Right lobe of liver (tissue), 6 donors: Measurements from ENCODE around the gene CHST11. TPM values are rescaled to one million over a fixed set of nuclear protein-coding genes. Genes with fewer than 3 reads are reported as not detected.

Source experiments
- ATAC-seq, 4 donors: fragments of 200-7000 bp; cut with Tn5 transposase; one replicate each; pipeline ENCODE4 v1.9.1; 2020; ENCODE audit warnings: mild to moderate bottlenecking in 4 of 4, moderate library complexity in 4 of 4
- DNase-seq, 3 donors: peaks; one replicate each; pipeline ENCODE4 v3.0.0-alpha.2; 2020
- H3K27ac ChIP-seq, 3 donors: fragments of 200-600 bp; one replicate each; pipeline ENCODE4 v1.8.0; 2022
- H3K27me3 ChIP-seq, 2 donors: fragments of 200-600 bp; one replicate each; pipeline ENCODE4 v1.8.0; 2022
- H3K36me3 ChIP-seq, 4 donors: fragments of 200-600 bp; sonication (generic) in 1 of 4; one replicate each; pipeline versions ENCODE4 v1.5.1 to v1.8.0; 2017 to 2022; ENCODE audit warnings: control low read depth in 1 of 4
- H3K4me1 ChIP-seq, 4 donors: fragments of 200-600 bp; sonication (generic) in 1 of 4; one replicate each; pipeline versions ENCODE4 v1.5.1 to v1.8.0; 2017 to 2022; ENCODE audit warnings: control low read depth in 1 of 4
- H3K4me3 ChIP-seq, 3 donors: fragments of 200-600 bp; one replicate each; pipeline ENCODE4 v1.8.0; 2022
- H3K9me3 ChIP-seq, 4 donors: fragments of 200-600 bp; sonication (generic) in 1 of 4; one replicate each; pipeline versions ENCODE4 v1.5.1 to v1.8.0; 2017 to 2022; ENCODE audit warnings: control low read depth in 1 of 4
- POLR2A ChIP-seq: fragments of 450-650 bp; IDR thresholded peaks from one replicate; pipeline ENCODE4 v1.6.1; 2017; ENCODE audit warnings: antibody characterized with exemption, mild to moderate bottlenecking
- whole genome bisulfite sequencing: methylation state at CpG from one replicate; pipeline ENCODE4 v1.1.6; 2018; ENCODE audit warnings: low coverage, low lambda C conversion rate; ENCODE audit not compliant: insufficient coverage; ENCODE audit errors: missing lambda C conversion rate; 5-methylcytosine and 5-hydroxymethylcytosine counted together
- intact Hi-C, 2 donors: fragments of 100-400 bp; cut with DNase I; formaldehyde crosslinking; loops; one replicate each; pipeline versions ENCODE4 v1.11.2 to v1.14.1; 2022
- total RNA-seq, 6 experiments: library from RNA; depleted of rRNA in 2 of 6; stranded (reverse); fragments of >200 nt in 2 of 6; fragmentation: NEBNext Ultra II Directional in 3 of 6; extraction: Animal tissue kit (Norgen Biotek cat#: 25700) in 3 of 6; gene quantifications; one replicate each; pipeline versions ENCODE4 v1.1.0 to v1.2.4, GENCODE V29; 2016 to 2023
- TF ChIP-seq, protein P1 (sequence below), 4 donors: fragments of 200-600 bp in 3 of 4; fragments of 450-650 bp in 1 of 4; IDR thresholded peaks; one replicate each; pipeline versions ENCODE4 v1.5.1 to v1.8.0; 2016 to 2022; ENCODE audit warnings: antibody characterized with exemption in 4 of 4, mild to moderate bottlenecking in 2 of 4
- donor health status: DM: no; HTN: yes; CAD: no.
- donor health status: DM: no; HTN: no; CAD: no.
- donor health status: DM: no; HTN: no; CAD: no.
- donor health status: DM: no; HTN: yes; CAD: no.
- donor health status: DM: no; HTN: yes; CAD: no.

CHST11 gene
- total RNA-seq, 6 experiments from 2014 or later: 0.57 to 10.4 (median 3.5) TPM

DNA sequence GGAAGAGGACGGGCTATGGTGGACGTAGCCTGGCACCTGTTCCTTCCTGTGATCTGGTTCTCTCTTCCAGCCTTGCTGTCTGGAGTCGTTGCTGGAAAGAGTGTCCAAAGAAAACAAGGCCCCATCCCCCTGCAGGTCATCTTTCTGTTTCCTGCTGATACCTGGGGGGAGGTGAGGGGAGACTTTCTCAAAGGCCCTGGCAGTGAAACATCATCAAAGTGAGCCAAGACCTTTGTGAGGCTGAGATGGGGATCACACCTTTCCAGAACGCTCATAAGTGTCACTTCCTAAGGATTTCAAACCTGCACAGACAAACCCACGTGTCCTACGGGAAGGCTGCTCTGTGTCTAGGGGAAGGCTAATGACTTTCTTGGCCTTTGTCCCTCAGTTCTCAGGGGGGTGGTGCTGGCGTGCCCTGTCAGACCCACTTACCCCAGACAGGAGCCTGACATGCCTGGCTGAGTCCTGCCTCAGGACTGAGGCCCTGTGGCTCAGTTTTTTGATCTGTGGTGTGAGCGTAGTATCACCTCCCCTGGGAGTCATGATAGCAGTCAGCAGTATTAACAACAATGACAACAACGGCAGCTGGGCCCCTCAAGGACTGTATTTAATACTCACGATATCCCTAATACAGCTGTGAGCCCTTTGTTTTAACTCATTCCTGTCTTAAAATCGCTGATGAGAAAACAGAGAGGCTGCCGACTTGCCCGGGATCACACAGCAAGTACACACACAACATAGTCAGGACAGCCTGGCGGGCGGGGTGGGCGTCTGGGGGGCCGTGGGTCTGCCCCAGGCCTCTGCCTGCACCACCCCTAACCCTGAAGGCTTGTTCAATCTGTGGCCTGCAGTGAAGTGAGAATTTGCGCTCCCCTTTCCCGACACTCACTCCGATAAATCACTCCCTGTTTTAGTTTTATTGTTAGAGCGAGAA is 266.1 kb downstream of the CHST11 start:
- 74% methylated on average over 16 of the region's 21 CpGs for WGBS
- Histone ChIP-seq H3K27me3 (no peaks in the 10 kb centered on the region), H3K9me3 (no peaks in the 10 kb centered on the region), H3K36me3 (no peaks in the 10 kb centered on the region), H3K27ac (no peak overlapping the region), H3K4me1 (no peaks in the 10 kb centered on the region), H3K4me3 (no peak overlapping the region)
- DNase-seq: no peak
- no peak for ATAC-seq
- TF ChIP-seq POLR2A: no peak
- TF ChIP-seq, protein P1, sequence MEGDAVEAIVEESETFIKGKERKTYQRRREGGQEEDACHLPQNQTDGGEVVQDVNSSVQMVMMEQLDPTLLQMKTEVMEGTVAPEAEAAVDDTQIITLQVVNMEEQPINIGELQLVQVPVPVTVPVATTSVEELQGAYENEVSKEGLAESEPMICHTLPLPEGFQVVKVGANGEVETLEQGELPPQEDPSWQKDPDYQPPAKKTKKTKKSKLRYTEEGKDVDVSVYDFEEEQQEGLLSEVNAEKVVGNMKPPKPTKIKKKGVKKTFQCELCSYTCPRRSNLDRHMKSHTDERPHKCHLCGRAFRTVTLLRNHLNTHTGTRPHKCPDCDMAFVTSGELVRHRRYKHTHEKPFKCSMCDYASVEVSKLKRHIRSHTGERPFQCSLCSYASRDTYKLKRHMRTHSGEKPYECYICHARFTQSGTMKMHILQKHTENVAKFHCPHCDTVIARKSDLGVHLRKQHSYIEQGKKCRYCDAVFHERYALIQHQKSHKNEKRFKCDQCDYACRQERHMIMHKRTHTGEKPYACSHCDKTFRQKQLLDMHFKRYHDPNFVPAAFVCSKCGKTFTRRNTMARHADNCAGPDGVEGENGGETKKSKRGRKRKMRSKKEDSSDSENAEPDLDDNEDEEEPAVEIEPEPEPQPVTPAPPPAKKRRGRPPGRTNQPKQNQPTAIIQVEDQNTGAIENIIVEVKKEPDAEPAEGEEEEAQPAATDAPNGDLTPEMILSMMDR (IDR thresholded peaks at IDR 0.05): no peak
- intact Hi-C loops: no loop called here

DNA sequence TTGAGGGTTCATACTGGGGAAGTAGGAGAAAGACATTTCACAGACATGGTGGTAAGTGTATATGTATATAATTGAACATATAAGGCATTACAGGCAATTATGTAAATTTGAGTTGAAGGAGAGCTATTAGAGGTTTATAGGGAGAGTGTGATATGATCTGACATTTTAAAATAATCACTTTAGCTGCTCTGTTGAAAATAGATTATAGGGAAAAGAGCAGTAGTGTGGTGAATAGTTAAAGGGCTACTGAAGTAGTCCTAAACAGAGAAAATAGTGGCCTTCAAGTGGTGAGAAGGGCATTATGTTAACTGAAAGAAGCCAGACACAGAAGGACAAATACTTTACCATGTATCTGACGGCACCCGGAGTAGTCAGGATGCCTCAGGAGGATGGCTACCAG is 267.1 kb downstream of the CHST11 start:
- no peaks in the 10 kb centered on the region for H3K4me1 ChIP-seq
- no peak overlapping the region for H3K4me3 ChIP-seq
- intact Hi-C loops: no loop called here
- DNase-seq (no peak), ATAC-seq (no peak)
- H3K27ac ChIP-seq: no peak overlapping the region
- H3K9me3 ChIP-seq: no peaks in the 10 kb centered on the region
- 84% methylated on average over 2 of the region's 2 CpGs for WGBS
- H3K27me3 ChIP-seq: no peaks in the 10 kb centered on the region
- H3K36me3 ChIP-seq: no peaks in the 10 kb centered on the region
- TF ChIP-seq POLR2A: no peak
- TF ChIP-seq, protein P1 (IDR thresholded peaks at IDR 0.05): no peak

DNA sequence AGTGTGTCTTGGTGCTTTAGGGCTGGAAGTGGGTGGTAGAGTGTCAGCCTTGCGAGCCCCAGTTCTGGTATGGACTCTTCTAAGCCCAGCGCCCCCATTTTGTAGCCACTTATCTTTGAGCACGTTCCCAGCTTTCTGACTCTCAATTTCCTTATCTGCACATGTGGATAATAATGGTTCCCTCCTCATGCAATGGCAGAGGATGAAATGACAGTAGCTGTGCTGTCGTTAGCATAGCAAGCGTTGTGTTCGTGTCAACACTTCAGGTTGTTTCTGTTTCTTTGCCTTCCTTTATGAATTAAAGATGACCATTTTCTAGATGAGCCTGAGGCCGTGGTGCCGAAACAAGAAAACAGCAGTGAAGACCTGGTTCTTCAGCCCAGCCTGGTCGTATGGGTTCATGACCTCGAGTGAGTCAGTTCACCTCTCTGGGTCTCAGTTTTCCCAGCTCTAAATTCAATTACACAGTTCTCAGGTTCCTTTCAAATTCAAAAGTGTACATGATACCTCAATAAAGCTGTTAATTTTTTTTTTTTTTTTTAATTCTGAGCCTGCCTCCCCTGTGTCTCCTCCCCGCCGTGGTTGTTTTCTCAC is 268.3 kb downstream of the CHST11 start:
- H3K4me1 ChIP-seq: no peaks in the 10 kb centered on the region
- no peak overlapping the region for H3K4me3 ChIP-seq
- no peak for DNase-seq
- intact Hi-C loops: no loop called here
- no peaks in the 10 kb centered on the region for H3K27me3 ChIP-seq
- no peak overlapping the region for H3K27ac ChIP-seq
- H3K9me3 ChIP-seq: no peaks in the 10 kb centered on the region
- TF ChIP-seq, protein P1 (IDR thresholded peaks at IDR 0.05): no peak
- TF ChIP-seq POLR2A: no peak
- 75% methylated on average over 11 of the region's 12 CpGs for WGBS
- no peaks in the 10 kb centered on the region for H3K36me3 ChIP-seq
- no peak for ATAC-seq

DNA sequence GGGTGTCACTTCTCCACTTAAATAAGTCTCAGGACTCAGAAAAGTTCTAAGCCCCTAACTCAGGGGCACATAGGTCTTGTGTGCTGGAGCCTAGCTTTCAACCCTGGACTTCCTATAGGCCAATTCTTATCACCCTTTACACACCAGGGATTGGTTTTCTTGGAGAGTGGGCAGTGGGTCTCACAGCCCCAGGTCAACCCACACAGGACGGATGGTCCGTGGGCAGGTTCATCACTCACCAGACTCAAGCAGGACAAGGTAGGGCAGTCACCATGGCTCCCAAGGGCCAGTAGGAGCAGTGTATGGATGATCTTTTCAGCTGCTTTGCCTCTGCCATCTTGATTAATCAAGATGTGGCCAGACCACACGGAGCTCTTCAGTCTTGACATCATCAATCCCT is 268.9 kb downstream of the CHST11 start:
- TF ChIP-seq, protein P1 (IDR thresholded peaks at IDR 0.05): no peak
- no peak for TF ChIP-seq POLR2A
- Histone ChIP-seq H3K36me3 (no peaks in the 10 kb centered on the region), H3K27ac (no peak overlapping the region), H3K4me1 (no peaks in the 10 kb centered on the region), H3K9me3 (no peaks in the 10 kb centered on the region), H3K4me3 (no peak overlapping the region), H3K27me3 (no peaks in the 10 kb centered on the region)
- intact Hi-C loops: no loop called here
- ATAC-seq: no peak
- DNase-seq: no peak
- 80% methylated on average over 2 of the region's 3 CpGs for WGBS
